BLaER1 (cell line): ENCODE results near the gene AKAP11.

ENCODE experiments used
- H3K27ac ChIP-seq: shearing (Covaris generic); formaldehyde crosslinking; 2 replicates; pipeline ENCODE4 v1.8.1; 2022
- H3K27me3 ChIP-seq: shearing (Covaris generic); formaldehyde crosslinking; 2 replicates; pipeline ENCODE4 v1.8.1; 2022
- H3K36me3 ChIP-seq: shearing (Covaris generic); formaldehyde crosslinking; 2 replicates; pipeline ENCODE4 v1.8.1; 2022
- H3K4me1 ChIP-seq: shearing (Covaris generic); formaldehyde crosslinking; 2 replicates; pipeline ENCODE4 v1.8.1; 2022
- H3K4me2 ChIP-seq: shearing (Covaris generic); formaldehyde crosslinking; 2 replicates; pipeline ENCODE4 v1.8.1; 2022
- H3K4me3 ChIP-seq: shearing (Covaris generic); formaldehyde crosslinking; 2 replicates; pipeline ENCODE4 v1.8.1; 2022
- H3K9ac ChIP-seq: shearing (Covaris generic); formaldehyde crosslinking; 2 replicates; pipeline ENCODE4 v1.8.1; 2022
- H3K9me3 ChIP-seq: shearing (Covaris generic); formaldehyde crosslinking; 2 replicates; pipeline ENCODE4 v1.8.1; 2022
- H4K20me1 ChIP-seq: shearing (Covaris generic); formaldehyde crosslinking; 2 replicates; pipeline ENCODE4 v1.8.1; 2022
- Cebpa-rat ChIP-seq: shearing (Covaris generic); IDR thresholded peaks from 2 replicates; pipeline ENCODE4 v1.8.1; 2022

The AKAP11 gene

GRCh38 chr13:42271337-42272114 lies 426 bp upstream of the AKAP11 start:
- peak overlapping the region; percentile 87 for H3K4me2 ChIP-seq
- H3K9ac ChIP-seq, result peak overlapping the region; percentile 91
- no peaks in the 10 kb centered on the region; the same call in 1 of the 2 replicates for H3K9me3 ChIP-seq
- TF ChIP-seq Cebpa-rat, result no peak
- H3K4me1 ChIP-seq, result peaks cover 44% of the 10 kb centered on the region
- H4K20me1 ChIP-seq, result no peaks in the 10 kb centered on the region; the same call in 1 of the 2 replicates
- no peaks in the 10 kb centered on the region for H3K27me3 ChIP-seq
- H3K4me3 ChIP-seq, result peak overlapping the region; percentile 92
- H3K36me3 ChIP-seq, result peaks cover 10% of the 10 kb centered on the region
- peak overlapping the region; percentile 78 for H3K27ac ChIP-seq

GRCh38 chr13:42272804-42273175 lies 838 bp downstream of the AKAP11 start:
- Histone ChIP-seq H4K20me1 (no peaks in the 10 kb centered on the region; the same call in 1 of the 2 replicates), H3K36me3 (peaks cover 10% of the 10 kb centered on the region), H3K4me2 (peak overlapping the region; percentile 84), H3K9ac (peak overlapping the region; percentile 91), H3K4me3 (peak overlapping the region; percentile 92), H3K27me3 (no peaks in the 10 kb centered on the region), H3K27ac (peak overlapping the region; percentile 92), H3K9me3 (no peaks in the 10 kb centered on the region; the same call in 1 of the 2 replicates), H3K4me1 (peaks cover 41% of the 10 kb centered on the region)
- no peak for TF ChIP-seq Cebpa-rat

GRCh38 chr13:42274386-42275097 lies 2.6 kb downstream of the AKAP11 start:
- peaks cover under 1% of the 10 kb centered on the region; the same call in 1 of the 2 replicates for H4K20me1 ChIP-seq
- H3K4me1 ChIP-seq, result peaks cover 41% of the 10 kb centered on the region
- peak overlapping the region; percentile 84; the same call in 1 of the 2 replicates for H3K4me2 ChIP-seq
- no peaks in the 10 kb centered on the region; the same call in 1 of the 2 replicates for H3K9me3 ChIP-seq
- H3K4me3 ChIP-seq, result no peak overlapping the region
- H3K9ac ChIP-seq, result no peak overlapping the region
- H3K27me3 ChIP-seq, result no peaks in the 10 kb centered on the region
- H3K27ac ChIP-seq, result no peak overlapping the region
- TF ChIP-seq Cebpa-rat, result no peak
- peaks cover 13% of the 10 kb centered on the region for H3K36me3 ChIP-seq

- Histone ChIP-seq H3K9ac (no peak overlapping the region), H3K4me3 (no peak overlapping the region), H3K4me2 (peak overlapping the region; percentile 33; the same call in 1 of the 2 replicates), H3K4me1 (peaks cover 41% of the 10 kb centered on the region), H3K9me3 (no peaks in the 10 kb centered on the region; the same call in 1 of the 2 replicates), H3K27ac (no peak overlapping the region), H4K20me1 (peaks cover 6% of the 10 kb centered on the region; the same call in 1 of the 2 replicates), H3K36me3 (peaks cover 13% of the 10 kb centered on the region), H3K27me3 (no peaks in the 10 kb centered on the region)
- no peak for TF ChIP-seq Cebpa-rat
Measured at GRCh38 chr13:42275098-42275471, 3.1 kb downstream of the AKAP11 start.

GRCh38 chr13:42275506-42275905 lies 3.6 kb downstream of the AKAP11 start:
- H3K36me3 ChIP-seq, result peaks cover 13% of the 10 kb centered on the region
- H3K9me3 ChIP-seq, result no peaks in the 10 kb centered on the region; the same call in 1 of the 2 replicates
- H3K4me3 ChIP-seq, result no peak overlapping the region
- H3K27ac ChIP-seq, result no peak overlapping the region
- peaks cover 41% of the 10 kb centered on the region for H3K4me1 ChIP-seq
- H4K20me1 ChIP-seq, result peaks cover 10% of the 10 kb centered on the region; the same call in 1 of the 2 replicates
- H3K27me3 ChIP-seq, result no peaks in the 10 kb centered on the region
- H3K9ac ChIP-seq, result no peak overlapping the region
- H3K4me2 ChIP-seq, result peak overlapping the region; percentile 33; the same call in 1 of the 2 replicates
- TF ChIP-seq Cebpa-rat, result no peak

GRCh38 chr13:42276683-42277082 lies 4.7 kb downstream of the AKAP11 start:
- Histone ChIP-seq H3K9me3 (no peaks in the 10 kb centered on the region; the same call in 1 of the 2 replicates), H3K27me3 (no peaks in the 10 kb centered on the region), H4K20me1 (peaks cover 16% of the 10 kb centered on the region; the same call in 1 of the 2 replicates), H3K4me3 (no peak overlapping the region), H3K9ac (no peak overlapping the region), H3K4me1 (peaks cover 33% of the 10 kb centered on the region), H3K4me2 (no peak overlapping the region), H3K36me3 (peaks cover 13% of the 10 kb centered on the region), H3K27ac (no peak overlapping the region)
- no peak for TF ChIP-seq Cebpa-rat

GRCh38 chr13:42277618-42278276 lies 5.8 kb downstream of the AKAP11 start:
- Histone ChIP-seq H4K20me1 (peaks cover 24% of the 10 kb centered on the region; the same call in 1 of the 2 replicates), H3K27ac (no peak overlapping the region), H3K36me3 (peaks cover 13% of the 10 kb centered on the region), H3K4me3 (no peak overlapping the region), H3K9ac (no peak overlapping the region), H3K27me3 (no peaks in the 10 kb centered on the region), H3K4me1 (peaks cover 32% of the 10 kb centered on the region), H3K9me3 (no peaks in the 10 kb centered on the region; the same call in 1 of the 2 replicates), H3K4me2 (no peak overlapping the region)
- no peak for TF ChIP-seq Cebpa-rat

GRCh38 chr13:42279080-42279479 lies 7.1 kb downstream of the AKAP11 start:
- TF ChIP-seq Cebpa-rat, result no peak
- Histone ChIP-seq H3K4me3 (no peak overlapping the region), H3K4me1 (peaks cover 26% of the 10 kb centered on the region), H3K36me3 (peaks cover 13% of the 10 kb centered on the region), H3K9ac (no peak overlapping the region), H3K9me3 (no peaks in the 10 kb centered on the region; the same call in 1 of the 2 replicates), H3K27me3 (no peaks in the 10 kb centered on the region), H3K4me2 (no peak overlapping the region), H3K27ac (no peak overlapping the region), H4K20me1 (peaks cover 38% of the 10 kb centered on the region)

- Histone ChIP-seq H4K20me1 (peaks cover 47% of the 10 kb centered on the region), H3K36me3 (peaks cover 14% of the 10 kb centered on the region), H3K4me2 (no peak overlapping the region), H3K4me1 (peaks cover 17% of the 10 kb centered on the region), H3K9ac (no peak overlapping the region), H3K4me3 (no peak overlapping the region), H3K27ac (no peak overlapping the region), H3K9me3 (no peaks in the 10 kb centered on the region; the same call in 1 of the 2 replicates), H3K27me3 (no peaks in the 10 kb centered on the region)
- TF ChIP-seq Cebpa-rat, result no peak
Measured at GRCh38 chr13:42279986-42280385, 8.0 kb downstream of the AKAP11 start.
